Lung (tissue), 12 donors: Measurements from ENCODE around the gene TERB1. TPM values are rescaled to one million over a fixed set of nuclear protein-coding genes. Genes with fewer than 3 reads are reported as not detected.

Source experiments
- ATAC-seq: fragments of 200-7000 bp; cut with Tn5 transposase; one replicate; pipeline ENCODE4 v1.9.1; 2020; ENCODE audit warnings: moderate number of reproducible peaks; ENCODE audit not compliant: insufficient read depth, low FRiP score
- DNase-seq, 3 donors: peaks; one replicate each; pipeline ENCODE4 v3.0.0-alpha.2; 2013 to 2017
- H3K27ac ChIP-seq, 2 donors: one replicate each; pipeline ENCODE4 v1.5.1; 2013; ENCODE audit warnings: mild to moderate bottlenecking in 2 of 2, moderate library complexity in 2 of 2, control low read depth in 1 of 2, inconsistent platforms in 1 of 2, low read depth in 1 of 2, low read length in 1 of 2
- H3K27me3 ChIP-seq, 3 donors: one replicate each; pipeline ENCODE4 v1.5.1; 2013; ENCODE audit warnings: low read length in 2 of 3; ENCODE audit not compliant: control insufficient read depth in 3 of 3, insufficient read depth in 3 of 3
- H3K36me3 ChIP-seq, 4 donors: one replicate each; pipeline ENCODE4 v1.5.1; 2013; ENCODE audit warnings: low read length in 4 of 4, mild to moderate bottlenecking in 1 of 4, moderate library complexity in 1 of 4; ENCODE audit not compliant: control insufficient read depth in 4 of 4, insufficient read depth in 4 of 4
- H3K4me1 ChIP-seq, 5 donors: one replicate each; pipeline ENCODE4 v1.5.1; 2013; ENCODE audit warnings: low read length in 5 of 5, mild to moderate bottlenecking in 2 of 5, moderate library complexity in 1 of 5; ENCODE audit not compliant: control insufficient read depth in 5 of 5, insufficient read depth in 5 of 5
- H3K4me3 ChIP-seq: one replicate; pipeline ENCODE4 v1.5.1; 2013; ENCODE audit warnings: mild to moderate bottlenecking, control low read depth, moderate library complexity
- H3K9ac ChIP-seq, 2 donors: one replicate each; pipeline ENCODE4 v1.5.1; 2013; ENCODE audit warnings: low read length in 2 of 2, control low read depth in 1 of 2; ENCODE audit not compliant: insufficient read depth in 1 of 2
- H3K9me3 ChIP-seq, 4 donors: one replicate each; pipeline ENCODE4 v1.5.1; 2013; ENCODE audit warnings: low read length in 3 of 4, mild to moderate bottlenecking in 1 of 4, moderate library complexity in 1 of 4; ENCODE audit not compliant: control insufficient read depth in 4 of 4, insufficient read depth in 3 of 4
- WGBS, 2 donors: extraction: QIAGEN DNeasy Blood & Tissue Kit; methylation state at CpG; one replicate each; pipeline ENCODE4 v1.1.7; 2013; 5-methylcytosine and 5-hydroxymethylcytosine counted together
- polyA plus RNA-seq, 2 donors: library from polyadenylated mRNA; stranded (reverse); fragments of 200-250 nt; gene quantifications; one replicate each; pipeline ENCODE4 v1.2.1, GENCODE V29; 2013
- total RNA-seq, 2 donors: library from RNA; depleted of rRNA in 1 of 2; stranded (reverse); fragments of >200 nt in 1 of 2; gene quantifications; one replicate each; pipeline ENCODE4 v1.2.1, GENCODE V29; 2014 to 2021
- TF ChIP-seq, protein P1 (sequence below): IDR thresholded peaks from 2 replicates; pipeline ENCODE4 v1.5.1; 2012; ENCODE audit warnings: mild to moderate bottlenecking; ENCODE audit errors: control extremely low read depth, extremely low read depth
- donor health status: control.
- donor health status: control.
- donor health status: Bipolar disorder and iron deficiency.
- donor health status: healthy.
- donor health status: DM: yes; HTN: yes; CAD: no.

Gene TERB1
- total and polyA plus RNA-seq, 4 donors, result not detected

DNA sequence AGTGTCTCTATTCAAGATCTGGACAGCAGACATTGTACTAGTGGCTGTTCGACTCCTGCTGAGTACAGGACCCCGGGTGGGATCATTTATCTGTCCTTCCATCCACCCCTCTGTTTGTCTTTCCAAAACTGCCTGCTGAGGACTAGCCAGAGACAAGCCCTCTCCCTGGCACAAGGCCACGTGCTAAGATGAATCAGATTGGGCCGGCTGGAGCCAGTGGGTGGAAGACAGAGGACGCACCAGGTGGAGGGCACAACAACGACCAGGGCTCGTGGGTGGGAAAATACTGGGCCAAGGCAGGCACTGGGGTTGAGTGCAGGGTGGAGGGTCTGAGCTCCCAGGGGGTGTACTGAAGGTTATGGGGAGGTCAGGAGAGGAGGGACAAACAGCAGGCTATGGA, 41.4 kb upstream of the TERB1 start:
- ATAC-seq (no peak), DNase-seq (no peak)
- peaks cover 0 to 9% (median 0%) of the 10 kb centered on the region in 5 donors for H3K4me1 ChIP-seq
- H3K36me3 ChIP-seq, result no peaks in the 10 kb centered on the region
- H3K9me3 ChIP-seq, result peaks cover 0 to 3% (median 0%) of the 10 kb centered on the region in 4 donors
- 80 to 84% methylated on average over 7 of the region's 7 CpGs for WGBS, 2 donors
- TF ChIP-seq, protein P1, sequence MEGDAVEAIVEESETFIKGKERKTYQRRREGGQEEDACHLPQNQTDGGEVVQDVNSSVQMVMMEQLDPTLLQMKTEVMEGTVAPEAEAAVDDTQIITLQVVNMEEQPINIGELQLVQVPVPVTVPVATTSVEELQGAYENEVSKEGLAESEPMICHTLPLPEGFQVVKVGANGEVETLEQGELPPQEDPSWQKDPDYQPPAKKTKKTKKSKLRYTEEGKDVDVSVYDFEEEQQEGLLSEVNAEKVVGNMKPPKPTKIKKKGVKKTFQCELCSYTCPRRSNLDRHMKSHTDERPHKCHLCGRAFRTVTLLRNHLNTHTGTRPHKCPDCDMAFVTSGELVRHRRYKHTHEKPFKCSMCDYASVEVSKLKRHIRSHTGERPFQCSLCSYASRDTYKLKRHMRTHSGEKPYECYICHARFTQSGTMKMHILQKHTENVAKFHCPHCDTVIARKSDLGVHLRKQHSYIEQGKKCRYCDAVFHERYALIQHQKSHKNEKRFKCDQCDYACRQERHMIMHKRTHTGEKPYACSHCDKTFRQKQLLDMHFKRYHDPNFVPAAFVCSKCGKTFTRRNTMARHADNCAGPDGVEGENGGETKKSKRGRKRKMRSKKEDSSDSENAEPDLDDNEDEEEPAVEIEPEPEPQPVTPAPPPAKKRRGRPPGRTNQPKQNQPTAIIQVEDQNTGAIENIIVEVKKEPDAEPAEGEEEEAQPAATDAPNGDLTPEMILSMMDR, result no peak
- H3K27ac ChIP-seq, result no peak overlapping the region
- no peak overlapping the region for H3K4me3 ChIP-seq
- H3K9ac ChIP-seq, result no peak overlapping the region
- peaks cover 0 to 44% (median 35%) of the 10 kb centered on the region in 3 donors for H3K27me3 ChIP-seq

DNA sequence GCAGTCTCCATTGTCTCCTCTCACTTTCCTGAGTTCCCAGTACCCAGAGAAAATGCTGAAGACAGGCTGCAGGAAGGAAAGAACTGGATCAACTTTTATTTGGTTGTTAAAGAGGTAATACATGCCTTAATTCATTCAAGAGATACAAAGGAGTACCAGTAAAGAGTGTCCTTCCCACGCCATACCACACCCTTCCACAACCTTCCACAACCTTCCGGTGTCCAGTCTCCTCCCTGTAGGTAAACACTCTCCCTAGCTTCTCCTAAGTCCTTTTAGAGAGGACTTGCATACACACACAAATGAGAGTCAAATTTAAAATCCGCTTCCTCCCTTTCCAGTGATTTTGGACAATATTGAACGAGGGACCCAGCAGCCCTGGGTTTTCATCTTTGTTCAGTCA, 40.0 kb upstream of the TERB1 start:
- Histone ChIP-seq H3K9me3 (no peaks in the 10 kb centered on the region), H3K36me3 (no peaks in the 10 kb centered on the region), H3K9ac (no peak overlapping the region), H3K4me3 (no peak overlapping the region), H3K27ac (no peak overlapping the region), H3K4me1 (peaks cover 0 to 9% (median 0%) of the 10 kb centered on the region in 5 donors), H3K27me3 (peaks cover 0 to 31% (median 27%) of the 10 kb centered on the region in 3 donors)
- TF ChIP-seq, protein P1, result no peak
- DNase-seq (no peak), ATAC-seq (no peak)
- 85 to 87% methylated on average over 4 of the region's 4 CpGs for WGBS, 2 donors

DNA sequence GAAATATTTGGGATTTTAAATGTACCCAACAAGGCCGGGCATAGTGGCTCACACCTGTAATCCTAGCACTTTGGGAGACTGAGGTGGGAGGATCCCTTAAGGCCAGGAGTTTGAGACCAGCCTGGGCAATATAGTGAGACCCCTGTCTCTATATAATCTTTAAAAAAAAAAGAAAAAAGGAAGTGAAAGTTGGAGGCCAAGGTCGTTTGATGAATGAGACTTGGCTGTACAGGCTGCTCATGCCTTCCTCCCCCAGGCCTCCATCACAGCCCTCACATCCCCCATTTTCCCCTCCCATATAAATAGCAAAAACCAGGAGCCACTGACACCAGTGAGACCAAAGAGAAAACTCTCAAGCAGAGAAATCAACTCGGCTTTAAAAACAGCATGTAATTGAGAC, 39.5 kb upstream of the TERB1 start:
- Histone ChIP-seq H3K36me3 (no peaks in the 10 kb centered on the region), H3K9ac (no peak overlapping the region), H3K27ac (no peak overlapping the region), H3K4me1 (peaks cover 0 to 9% (median 0%) of the 10 kb centered on the region in 5 donors), H3K27me3 (peaks cover 0 to 26% (median 23%) of the 10 kb centered on the region in 3 donors), H3K4me3 (no peak overlapping the region), H3K9me3 (no peaks in the 10 kb centered on the region)
- no peak for DNase-seq
- TF ChIP-seq, protein P1, result no peak
- WGBS, 2 donors, result 57 to 62% methylated on average over 3 of the region's 3 CpGs
- ATAC-seq, result no peak

GRCh38 chr16:66834746-66835145, 33.4 kb upstream of the TERB1 start:
- Histone ChIP-seq H3K36me3 (no peaks in the 10 kb centered on the region), H3K9ac (no peak overlapping the region), H3K27ac (no peak overlapping the region), H3K4me3 (no peak overlapping the region), H3K27me3 (no peaks in the 10 kb centered on the region), H3K4me1 (peaks cover under 1 to 3% (median 3%) of the 10 kb centered on the region in 5 donors), H3K9me3 (no peaks in the 10 kb centered on the region)
- 88 to 89% methylated on average over 5 of the region's 5 CpGs for WGBS, 2 donors
- TF ChIP-seq, protein P1, result no peak
- DNase-seq (no peak), ATAC-seq (no peak)
